ENCODE data around the gene NR1D2.
"Not testable (repeated sequence)": the region's sequence is repeated elsewhere in the genome, so short reads cannot be mapped to it uniquely, and the experiment has no call there.

The NR1D2 gene

DNA sequence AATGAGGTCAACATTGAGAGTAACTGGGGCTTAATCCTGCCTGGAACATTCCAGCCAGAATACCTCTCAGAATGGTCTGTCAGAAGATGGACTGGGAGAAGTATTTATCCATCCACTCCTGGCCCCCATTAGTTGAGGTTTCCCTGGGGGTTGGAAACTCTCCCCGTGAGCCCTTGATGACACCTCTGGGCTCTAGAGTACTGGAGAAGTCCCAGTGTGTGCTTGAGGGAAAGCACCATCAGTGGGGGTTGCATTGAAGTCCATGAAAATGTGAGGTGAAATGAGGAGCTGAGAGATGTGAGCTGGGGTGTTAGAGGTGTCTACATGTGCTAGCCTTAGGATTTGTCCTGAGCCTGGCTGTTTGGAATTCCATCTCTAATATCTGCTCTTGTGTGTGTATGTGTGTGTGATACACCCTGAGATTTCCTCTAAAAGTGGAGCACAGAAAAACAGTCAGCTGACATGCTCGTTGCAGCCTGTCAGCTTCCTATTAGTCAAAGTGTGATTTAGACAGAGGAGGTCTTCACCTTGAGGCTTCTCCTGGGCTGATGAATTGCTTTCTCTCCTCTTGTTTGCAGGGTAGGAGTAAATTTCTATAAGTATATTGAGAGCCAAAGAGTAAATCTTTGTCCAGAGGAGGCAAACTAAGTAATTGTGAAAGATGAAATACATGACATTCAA is 67.6 kb downstream of the NR1D2 start:
- no peak for DNase-seq

DNA sequence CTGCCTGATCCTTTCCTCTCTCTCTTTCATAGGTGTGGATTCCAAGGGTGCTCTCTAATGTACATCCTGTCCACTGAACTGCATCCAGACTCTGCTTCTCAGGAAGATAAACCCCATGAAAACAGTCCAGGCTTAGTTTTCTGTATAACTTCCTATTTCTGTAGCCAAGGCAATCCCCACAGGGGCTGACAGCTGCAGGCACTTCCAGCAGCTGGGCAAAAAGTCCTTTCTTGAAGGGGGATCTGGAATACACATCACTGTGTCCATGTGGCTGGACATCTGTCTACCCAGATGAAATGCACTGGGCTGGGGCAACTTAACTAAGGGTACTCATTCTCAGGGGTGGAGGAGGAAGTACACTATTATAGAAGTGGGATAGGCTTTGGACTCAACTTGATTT is 72.2 kb downstream of the NR1D2 start:
- DNase-seq: no peak

DNA sequence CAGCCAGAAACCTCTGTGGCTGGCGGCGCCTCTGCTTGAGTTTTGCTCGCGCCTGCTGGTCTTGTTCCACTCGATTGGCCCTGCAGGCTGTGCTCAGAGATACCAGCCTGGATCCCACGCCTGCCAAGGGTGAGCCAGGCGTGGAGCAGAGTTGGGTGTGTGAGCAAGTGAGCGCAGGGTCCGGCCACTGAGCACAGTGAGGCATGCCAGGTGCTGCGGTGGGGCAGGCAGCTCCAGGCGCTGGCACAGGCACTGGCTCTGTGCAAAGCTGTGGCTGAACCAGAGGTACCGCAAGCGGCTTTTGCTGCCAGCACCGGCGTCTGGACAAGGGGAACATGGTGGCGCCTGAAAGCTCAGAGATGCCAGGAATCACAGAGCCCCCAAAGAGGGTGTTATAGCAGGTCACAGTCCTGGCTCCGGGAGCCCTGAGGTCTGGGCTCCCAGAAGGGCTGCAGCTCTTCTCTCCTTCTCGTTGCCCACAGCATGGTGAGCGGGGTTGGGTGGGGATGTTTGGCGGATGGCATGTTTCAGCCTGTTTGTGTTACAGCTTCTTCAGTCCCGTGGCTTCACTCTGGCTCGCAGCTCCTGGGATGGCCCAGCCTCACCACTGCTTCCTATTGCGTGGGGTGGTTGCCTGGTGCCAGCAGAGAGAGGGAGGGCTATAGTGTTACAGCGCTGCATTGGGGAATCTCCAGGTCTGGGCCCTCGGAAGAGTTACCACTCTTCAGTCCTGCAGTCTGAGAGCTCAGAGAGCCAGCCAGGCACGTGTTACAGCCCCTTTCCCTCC is 73.9 kb downstream of the NR1D2 start:
- DNase-seq: no peak

DNA sequence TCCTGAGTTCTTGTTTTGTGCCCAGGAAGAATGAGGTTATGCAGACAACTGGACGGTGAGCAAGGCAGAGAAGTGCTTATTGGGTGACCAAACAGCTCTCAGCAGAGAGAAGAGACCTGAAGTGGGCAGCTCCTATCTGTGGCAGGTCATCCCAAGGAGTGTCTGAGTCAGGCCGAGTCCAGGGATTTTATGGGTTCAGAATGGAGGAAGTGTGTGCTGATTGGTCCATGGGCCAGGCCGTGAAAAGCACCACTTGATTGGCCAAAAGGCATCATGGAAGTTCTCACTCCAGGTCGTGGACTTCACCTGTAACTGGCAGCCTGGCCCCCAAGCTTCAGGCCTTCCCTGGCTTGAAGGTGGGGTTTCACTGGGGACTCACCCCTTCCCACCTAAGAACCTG is 74.5 kb downstream of the NR1D2 start:
- no peak for DNase-seq

DNA sequence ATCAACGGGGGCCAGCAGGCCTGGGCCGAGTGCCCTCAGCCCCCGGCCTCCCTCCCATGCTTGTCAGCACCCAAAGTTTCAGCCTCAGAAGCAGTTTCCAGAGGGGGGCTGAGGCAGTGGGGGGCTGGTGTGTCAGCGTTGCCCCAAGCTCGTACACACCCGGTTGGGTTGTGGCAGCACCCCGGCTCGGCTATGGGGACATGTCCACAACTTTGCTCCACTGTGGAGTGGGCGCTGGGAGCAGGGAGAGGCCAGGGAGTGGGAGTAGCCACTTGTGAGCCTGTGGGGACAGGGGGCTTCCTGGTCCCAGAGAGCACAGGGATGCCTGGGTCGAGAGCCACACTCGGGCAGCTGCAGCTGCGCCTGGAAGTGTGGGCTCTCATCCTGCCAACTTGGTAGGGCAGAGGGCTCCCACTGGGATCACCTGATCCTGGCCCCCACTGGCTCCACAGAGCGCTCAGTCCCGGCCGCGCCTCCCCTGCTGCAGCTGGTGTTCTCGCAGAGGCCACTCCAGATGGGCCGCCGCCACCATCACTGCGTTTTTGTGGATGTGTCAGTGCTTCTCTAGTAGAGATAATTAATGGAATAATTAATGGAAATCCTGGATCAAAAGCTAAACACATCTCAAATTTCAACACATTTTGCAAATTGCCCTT is 75.1 kb downstream of the NR1D2 start:
- DNase-seq: no peak

DNA sequence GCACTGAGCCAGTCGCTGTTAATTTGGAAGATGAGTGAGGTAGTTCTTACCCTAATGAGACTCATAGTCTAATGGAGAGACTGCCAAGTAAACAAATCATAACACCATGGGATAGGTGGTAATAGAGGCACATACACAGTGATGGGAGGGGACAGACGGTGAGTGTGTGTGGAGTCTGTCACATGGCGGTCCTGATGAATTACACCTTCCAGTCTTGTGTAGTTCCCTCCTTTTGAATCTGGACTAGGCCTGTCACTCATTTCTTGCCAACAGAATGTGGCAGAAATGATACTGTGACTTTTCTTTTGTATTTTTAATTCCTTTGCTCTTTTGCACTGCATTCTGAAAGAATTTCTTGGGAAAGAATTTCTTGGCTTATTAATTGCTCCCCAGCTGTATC is 78.1 kb downstream of the NR1D2 start:
- no peak for DNase-seq

DNA sequence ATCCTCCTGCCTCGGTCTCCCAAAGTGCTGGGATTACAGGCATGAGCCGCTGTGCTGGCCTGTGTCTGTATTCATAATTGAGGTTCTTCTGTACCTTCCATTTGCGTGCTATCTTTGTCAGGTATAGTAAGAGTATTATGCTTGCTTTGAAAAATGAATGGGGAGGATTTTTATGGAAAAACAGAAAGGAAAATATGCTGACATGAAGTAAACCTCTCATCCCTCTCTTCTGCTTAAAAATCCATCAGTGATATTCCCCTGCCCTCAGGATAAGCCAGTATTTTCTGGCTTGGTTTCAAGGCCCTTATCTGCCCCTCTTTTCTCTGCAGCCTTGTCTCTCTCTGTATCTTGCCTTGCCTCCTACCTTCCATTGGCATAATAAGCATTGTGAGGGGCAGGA is 80.7 kb downstream of the NR1D2 start:
- DNase-seq: no peak

DNA sequence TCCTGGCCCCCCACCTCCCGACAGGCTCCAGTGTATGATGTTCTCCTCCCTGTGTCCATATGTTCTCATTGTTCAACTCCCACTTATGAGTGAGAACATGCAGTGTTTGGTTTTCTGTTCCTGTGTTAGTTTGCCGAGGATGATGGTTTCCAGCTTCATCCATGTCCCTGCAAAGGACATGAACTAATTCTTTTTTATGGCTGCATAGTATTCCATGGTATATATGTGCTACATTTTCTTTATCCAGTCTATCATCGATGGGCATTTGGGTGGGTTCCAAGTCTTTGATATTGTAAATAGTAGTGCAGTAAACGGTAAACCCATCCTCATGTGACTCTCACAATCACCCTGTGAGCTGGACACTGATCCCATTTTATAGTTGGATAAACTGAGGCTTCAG is 81.6 kb downstream of the NR1D2 start:
- DNase-seq: not testable (repeated sequence)

DNA sequence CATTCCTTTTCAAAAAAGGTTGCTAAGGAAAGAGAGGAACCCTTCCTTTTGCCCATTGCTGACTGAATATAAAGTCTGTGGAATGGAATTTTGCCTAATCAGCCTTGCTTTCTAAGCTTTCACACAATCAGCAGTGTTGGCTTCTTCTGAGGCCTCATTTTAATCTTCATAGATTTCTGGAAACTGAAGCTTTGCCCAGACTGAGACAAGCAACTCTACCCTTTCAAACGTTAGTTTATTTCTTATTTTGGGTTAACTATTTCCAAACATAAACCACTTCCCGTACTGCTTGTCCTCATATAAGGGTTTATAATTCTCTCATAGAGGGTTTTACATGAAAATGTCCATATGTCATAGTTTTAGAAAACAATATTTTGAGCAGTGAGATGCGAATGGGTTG is 82.9 kb downstream of the NR1D2 start:
- DNase-seq: no peak
